Measurements from ENCODE around the gene UBE2A. TPM values are rescaled to one million over a fixed set of nuclear protein-coding genes. Genes with fewer than 3 reads are reported as not detected.

Gene UBE2A
- total RNA-seq, 1 donor, result 36.6 TPM

GRCh38 chrX:119565107-119565663 is 9.2 kb upstream of the UBE2A start, which contains the start of gene STEEP1:
TSS of gene STEEP1 (minus strand) at chrX:119565409. CDS start at chrX:119565355, 54 bp downstream.
- Histone ChIP-seq H3K4me2 (ENCODE audit: insufficient read depth, low read length) (peak within 1 kb of the TSS; percentile 79), H3K27ac (ENCODE audit: low read depth, low read length) (peak within 1 kb of the TSS; percentile 69), H3K27me3 (ENCODE audit: insufficient read depth, low read length) (no peaks in the 10 kb centered on the region), H4K20me1 (ENCODE audit: insufficient read depth, low read length) (no peaks in the 10 kb centered on the region), H3K79me2 (ENCODE audit: insufficient read depth, low read length) (peaks cover 20% of the 10 kb centered on the region), H3K4me1 (ENCODE audit: insufficient read depth, low read length) (peaks cover 4% of the 10 kb centered on the region), H3K4me3 (ENCODE audit: insufficient read depth, low read length) (peak within 1 kb of the TSS; percentile 80), H3K36me3 (ENCODE audit: insufficient read depth, low read length) (no peaks in the 10 kb centered on the region), H2AFZ (ENCODE audit: low read length) (peak within 1 kb of the TSS; percentile 85), H3K9me3 (ENCODE audit: low read depth, low read length) (no peaks in the 10 kb centered on the region)
- no peak for TF ChIP-seq CTCF (IDR thresholded peaks at IDR 0.05; ENCODE audit: extremely low read depth, low read depth, low read length)
- peak; percentile 93 for DNase-seq (ENCODE audit: insufficient read length, low spot score, missing footprints)

GRCh38 chrX:119570351-119570835 is 4.0 kb upstream of the UBE2A start:
- TF ChIP-seq CTCF (IDR thresholded peaks at IDR 0.05; ENCODE audit: extremely low read depth, low read depth, low read length), result no peak
- DNase-seq (ENCODE audit: insufficient read length, low spot score, missing footprints), result no peak
- H3K36me3 ChIP-seq (ENCODE audit: insufficient read depth, low read length), result no peaks in the 10 kb centered on the region
- no peak overlapping the region for H3K4me2 ChIP-seq (ENCODE audit: insufficient read depth, low read length)
- no peaks in the 10 kb centered on the region for H4K20me1 ChIP-seq (ENCODE audit: insufficient read depth, low read length)
- H3K79me2 ChIP-seq (ENCODE audit: insufficient read depth, low read length), result peaks cover 7% of the 10 kb centered on the region
- H3K4me1 ChIP-seq (ENCODE audit: insufficient read depth, low read length), result no peaks in the 10 kb centered on the region
- no peak overlapping the region for H3K27ac ChIP-seq (ENCODE audit: low read depth, low read length)
- H3K27me3 ChIP-seq (ENCODE audit: insufficient read depth, low read length), result no peaks in the 10 kb centered on the region
- no peaks in the 10 kb centered on the region for H3K9me3 ChIP-seq (ENCODE audit: low read depth, low read length)
- H2AFZ ChIP-seq (ENCODE audit: low read length), result no peak overlapping the region
- H3K4me3 ChIP-seq (ENCODE audit: insufficient read depth, low read length), result no peak overlapping the region

- H2AFZ ChIP-seq (ENCODE audit: low read length), result peak overlapping the region; percentile 84
- TF ChIP-seq CTCF (IDR thresholded peaks at IDR 0.05; ENCODE audit: extremely low read depth, low read depth, low read length), result no peak
- no peaks in the 10 kb centered on the region for H3K27me3 ChIP-seq (ENCODE audit: insufficient read depth, low read length)
These were observed 1.1 kb upstream of the UBE2A start for GRCh38 chrX:119573222-119573621.

GRCh38 chrX:119573840-119574393 is 446 bp upstream of the UBE2A start:
- peak; percentile 88 for DNase-seq (ENCODE audit: insufficient read length, low spot score, missing footprints)
- Histone ChIP-seq H3K9me3 (ENCODE audit: low read depth, low read length) (no peaks in the 10 kb centered on the region), H3K4me2 (ENCODE audit: insufficient read depth, low read length) (peak overlapping the region; percentile 77), H3K27ac (ENCODE audit: low read depth, low read length) (peak overlapping the region; percentile 58), H3K4me1 (ENCODE audit: insufficient read depth, low read length) (peaks cover 5% of the 10 kb centered on the region), H2AFZ (ENCODE audit: low read length) (peak overlapping the region; percentile 85), H3K79me2 (ENCODE audit: insufficient read depth, low read length) (peaks cover 15% of the 10 kb centered on the region), H3K36me3 (ENCODE audit: insufficient read depth, low read length) (peaks cover 3% of the 10 kb centered on the region), H3K27me3 (ENCODE audit: insufficient read depth, low read length) (no peaks in the 10 kb centered on the region), H4K20me1 (ENCODE audit: insufficient read depth, low read length) (no peaks in the 10 kb centered on the region), H3K4me3 (ENCODE audit: insufficient read depth, low read length) (peak overlapping the region; percentile 79)
- TF ChIP-seq CTCF (IDR thresholded peaks at IDR 0.05; ENCODE audit: extremely low read depth, low read depth, low read length), result no peak

More at GRCh38 chrX:119573222-119573621, 1.1 kb upstream of the UBE2A start:
- H3K27ac ChIP-seq (ENCODE audit: low read depth, low read length), result no peak overlapping the region
- peaks cover 5% of the 10 kb centered on the region for H3K4me1 ChIP-seq (ENCODE audit: insufficient read depth, low read length)
- DNase-seq (ENCODE audit: insufficient read length, low spot score, missing footprints), result no peak
- H3K9me3 ChIP-seq (ENCODE audit: low read depth, low read length), result no peaks in the 10 kb centered on the region
- peak overlapping the region; percentile 77 for H3K4me2 ChIP-seq (ENCODE audit: insufficient read depth, low read length)
- H3K4me3 ChIP-seq (ENCODE audit: insufficient read depth, low read length), result peak overlapping the region; percentile 79
- no peaks in the 10 kb centered on the region for H4K20me1 ChIP-seq (ENCODE audit: insufficient read depth, low read length)
- peaks cover 15% of the 10 kb centered on the region for H3K79me2 ChIP-seq (ENCODE audit: insufficient read depth, low read length)
- H3K36me3 ChIP-seq (ENCODE audit: insufficient read depth, low read length), result peaks cover 3% of the 10 kb centered on the region
